ENCODE measurements around the gene ROR2. TPM values are rescaled to one million over a fixed set of nuclear protein-coding genes. Genes with fewer than 3 reads are reported as not detected.

Gene ROR2
- total RNA-seq, 4 donors from 2014 or later: 4.2 to 23.2 (median 11.2) TPM

GRCh38 chr9:91905237-91905650, 44.8 kb downstream of the ROR2 start:
- 84% methylated on average over 1 of the region's 1 CpG; no CpG with 5 or more reads in 1 of the 2 donors for WGBS, 2 donors (ENCODE audit: low coverage in 1 of 2)
- Histone ChIP-seq H3K4me1 (peaks cover 10 to 55% (median 16%) of the 10 kb centered on the region in 4 donors), H3K27ac (peak overlapping the region in 2 of 4 donors; percentile 3 to 35)

GRCh38 chr9:91904588-91905236, 45.3 kb downstream of the ROR2 start:
- H3K27ac ChIP-seq: peak overlapping the region; percentile 30 to 78 (median 54)
- H3K27me3 ChIP-seq: no peaks in the 10 kb centered on the region
- TF ChIP-seq CTCF (IDR thresholded peaks at IDR 0.05) (no peak), POLR2AphosphoS5 (IDR thresholded peaks at IDR 0.05) (no peak), POLR2A (IDR thresholded peaks at IDR 0.05) (no peak), EP300 (IDR thresholded peaks at IDR 0.05; ENCODE audit: low read depth) (no peak)
- peaks cover 15 to 61% (median 21%) of the 10 kb centered on the region in 4 donors for H3K4me1 ChIP-seq
- no peaks in the 10 kb centered on the region for H3K36me3 ChIP-seq
- intact Hi-C loops (cut with DNase I; ENCODE audit: low total_unique reads) (no loop called here), in situ Hi-C loops (cut with MboI; ENCODE audit: low pct_ligation_motif_present in 1 of 4, low pct_unique_long_range_greater_than_20kb in 1 of 4, low sequenced_read_pairs in 3 of 4) (no loop called here)
- WGBS, 2 donors (ENCODE audit: low coverage in 1 of 2): 83 to 87% methylated on average over 6 to 10 of the region's 10 CpGs
- H3K4me3 ChIP-seq: no peak overlapping the region
- no peaks in the 10 kb centered on the region for H3K9me3 ChIP-seq
- no peak for DNase-seq

More at GRCh38 chr9:91905237-91905650, 44.8 kb downstream of the ROR2 start:
- Histone ChIP-seq H3K9me3 (no peaks in the 10 kb centered on the region), H3K4me3 (no peak overlapping the region), H3K27me3 (no peaks in the 10 kb centered on the region), H3K36me3 (no peaks in the 10 kb centered on the region)
- DNase-seq: no peak
- intact Hi-C loops (cut with DNase I; ENCODE audit: low total_unique reads): no loop called here
- TF ChIP-seq POLR2AphosphoS5 (IDR thresholded peaks at IDR 0.05): no peak
- TF ChIP-seq POLR2A (IDR thresholded peaks at IDR 0.05): no peak
- TF ChIP-seq CTCF (IDR thresholded peaks at IDR 0.05): no peak
- no peak for TF ChIP-seq EP300 (IDR thresholded peaks at IDR 0.05; ENCODE audit: low read depth)
- in situ Hi-C loops (cut with MboI; ENCODE audit: low pct_ligation_motif_present in 1 of 4, low pct_unique_long_range_greater_than_20kb in 1 of 4, low sequenced_read_pairs in 3 of 4): no loop called here

GRCh38 chr9:91903126-91903911, 46.7 kb downstream of the ROR2 start:
- H3K27me3 ChIP-seq: no peaks in the 10 kb centered on the region
- intact Hi-C loops (cut with DNase I; ENCODE audit: low total_unique reads) (no loop called here), in situ Hi-C loops (cut with MboI; ENCODE audit: low pct_ligation_motif_present in 1 of 4, low pct_unique_long_range_greater_than_20kb in 1 of 4, low sequenced_read_pairs in 3 of 4) (no loop called here)
- WGBS, 2 donors (ENCODE audit: low coverage in 1 of 2): 28 to 42% methylated on average over 9 to 12 of the region's 12 CpGs
- no peaks in the 10 kb centered on the region for H3K36me3 ChIP-seq
- no peak overlapping the region for H3K4me3 ChIP-seq
- no peaks in the 10 kb centered on the region for H3K9me3 ChIP-seq
- peak overlapping the region; percentile 30 to 78 (median 54) for H3K27ac ChIP-seq
- TF ChIP-seq EP300 (IDR thresholded peaks at IDR 0.05; ENCODE audit: low read depth): no peak
- TF ChIP-seq POLR2AphosphoS5 (IDR thresholded peaks at IDR 0.05): no peak
- no peak for TF ChIP-seq CTCF (IDR thresholded peaks at IDR 0.05)
- TF ChIP-seq POLR2A (IDR thresholded peaks at IDR 0.05): no peak
- no peak for DNase-seq
- H3K4me1 ChIP-seq: peaks cover 22 to 65% (median 33%) of the 10 kb centered on the region in 4 donors

- intact Hi-C loops (cut with DNase I; ENCODE audit: low total_unique reads): no loop called here
- Histone ChIP-seq H3K4me1 (peaks cover 26 to 66% (median 36%) of the 10 kb centered on the region in 4 donors), H3K27ac (peak overlapping the region; percentile 44 to 78 (median 60)), H3K4me3 (no peak overlapping the region), H3K9me3 (no peaks in the 10 kb centered on the region), H3K27me3 (no peaks in the 10 kb centered on the region), H3K36me3 (no peaks in the 10 kb centered on the region)
- in situ Hi-C loops (cut with MboI; ENCODE audit: low pct_ligation_motif_present in 1 of 4, low pct_unique_long_range_greater_than_20kb in 1 of 4, low sequenced_read_pairs in 3 of 4): no loop called here
- TF ChIP-seq POLR2A (IDR thresholded peaks at IDR 0.05): no peak
- no peak for TF ChIP-seq POLR2AphosphoS5 (IDR thresholded peaks at IDR 0.05)
- TF ChIP-seq CTCF (IDR thresholded peaks at IDR 0.05): no peak
- TF ChIP-seq EP300 (IDR thresholded peaks at IDR 0.05; ENCODE audit: low read depth): no peak
- WGBS, 2 donors (ENCODE audit: low coverage in 1 of 2): 66 to 78% methylated on average over 7 to 11 of the region's 11 CpGs
- no peak for DNase-seq
These were observed 47.4 kb downstream of the ROR2 start for GRCh38 chr9:91902475-91903125.
